ENCODE measurements around the gene ENTREP1. TPM values are rescaled to one million over a fixed set of nuclear protein-coding genes. Genes with fewer than 3 reads are reported as not detected.

Gene ENTREP1
- total RNA-seq, 1 donor from 2014 or later: 0.53 TPM

GRCh38 chr9:69385581-69386033, 60.6 kb downstream of the ENTREP1 start:
- DNase-seq (ENCODE audit: low read depth) (peak; percentile 50), FAIRE-seq (no peak)
- Histone ChIP-seq H3K27me3 (ENCODE audit: control insufficient read depth, insufficient read depth, low read length) (no peaks in the 10 kb centered on the region), H3K36me3 (ENCODE audit: control insufficient read depth, insufficient read depth, low read length) (no peaks in the 10 kb centered on the region), H3K4me3 (ENCODE audit: low read depth, low read length) (no peak overlapping the region)
- TF ChIP-seq CTCF (IDR thresholded peaks at IDR 0.05; ENCODE audit: insufficient read depth, low read length, severe bottlenecking): no peak

- no peak for DNase-seq (ENCODE audit: low read depth)
- no peak for FAIRE-seq
- Histone ChIP-seq H3K36me3 (ENCODE audit: control insufficient read depth, insufficient read depth, low read length) (no peaks in the 10 kb centered on the region), H3K4me3 (ENCODE audit: low read depth, low read length) (no peak overlapping the region), H3K27me3 (ENCODE audit: control insufficient read depth, insufficient read depth, low read length) (no peaks in the 10 kb centered on the region)
- TF ChIP-seq CTCF (IDR thresholded peaks at IDR 0.05; ENCODE audit: insufficient read depth, low read length, severe bottlenecking): no peak
Observed at GRCh38 chr9:69386651-69387050, 61.6 kb downstream of the ENTREP1 start.

- H3K4me3 ChIP-seq (ENCODE audit: low read depth, low read length): no peak overlapping the region
- H3K36me3 ChIP-seq (ENCODE audit: control insufficient read depth, insufficient read depth, low read length): no peaks in the 10 kb centered on the region
- no peaks in the 10 kb centered on the region for H3K27me3 ChIP-seq (ENCODE audit: control insufficient read depth, insufficient read depth, low read length)
- DNase-seq (ENCODE audit: low read depth) (no peak), FAIRE-seq (no peak)
- TF ChIP-seq CTCF (IDR thresholded peaks at IDR 0.05; ENCODE audit: insufficient read depth, low read length, severe bottlenecking): no peak
Observed at GRCh38 chr9:69388596-69388995, 63.6 kb downstream of the ENTREP1 start.

GRCh38 chr9:69389437-69389995, 64.5 kb downstream of the ENTREP1 start:
- no peak for DNase-seq (ENCODE audit: low read depth)
- no peak for FAIRE-seq

GRCh38 chr9:69391487-69391886, 66.5 kb downstream of the ENTREP1 start:
- no peak for DNase-seq (ENCODE audit: low read depth)
- Histone ChIP-seq H3K4me3 (ENCODE audit: low read depth, low read length) (no peak overlapping the region), H3K27me3 (ENCODE audit: control insufficient read depth, insufficient read depth, low read length) (no peaks in the 10 kb centered on the region), H3K36me3 (ENCODE audit: control insufficient read depth, insufficient read depth, low read length) (no peaks in the 10 kb centered on the region)
- no peak for TF ChIP-seq CTCF (IDR thresholded peaks at IDR 0.05; ENCODE audit: insufficient read depth, low read length, severe bottlenecking)
- no peak for FAIRE-seq

More at GRCh38 chr9:69389437-69389995, 64.5 kb downstream of the ENTREP1 start:
- H3K36me3 ChIP-seq (ENCODE audit: control insufficient read depth, insufficient read depth, low read length): no peaks in the 10 kb centered on the region
- no peaks in the 10 kb centered on the region for H3K27me3 ChIP-seq (ENCODE audit: control insufficient read depth, insufficient read depth, low read length)
- TF ChIP-seq CTCF (IDR thresholded peaks at IDR 0.05; ENCODE audit: insufficient read depth, low read length, severe bottlenecking): no peak
- H3K4me3 ChIP-seq (ENCODE audit: low read depth, low read length): no peak overlapping the region

- Histone ChIP-seq H3K27me3 (ENCODE audit: control insufficient read depth, insufficient read depth, low read length) (no peaks in the 10 kb centered on the region), H3K36me3 (ENCODE audit: control insufficient read depth, insufficient read depth, low read length) (no peaks in the 10 kb centered on the region), H3K4me3 (ENCODE audit: low read depth, low read length) (no peak overlapping the region)
- DNase-seq (ENCODE audit: low read depth) (no peak), FAIRE-seq (no peak)
- no peak for TF ChIP-seq CTCF (IDR thresholded peaks at IDR 0.05; ENCODE audit: insufficient read depth, low read length, severe bottlenecking)
Observed at GRCh38 chr9:69391946-69392345, 66.9 kb downstream of the ENTREP1 start.
